H9 (cell line): ENCODE data around the gene KRT1. TPM values are rescaled to one million over a fixed set of nuclear protein-coding genes. Genes with fewer than 3 reads are reported as not detected.
A peak's percentile ranks its signal among the peaks of the same experiment; 100 is the strongest.

Experiments
- DNase-seq: peaks from one replicate; pipeline ENCODE4 v3.0.0-alpha.2; 2017
- H2AFZ ChIP-seq: one replicate; pipeline ENCODE4 v1.6.1; 2013; ENCODE audit warnings: mild to moderate bottlenecking, low read length, control low read depth, moderate library complexity
- H2AK5ac ChIP-seq: 2 replicates; pipeline ENCODE4 v1.6.1; 2013; ENCODE audit warnings: low read length, control low read depth, mixed read lengths; ENCODE audit not compliant: insufficient read length
- H2BK120ac ChIP-seq: one replicate; pipeline ENCODE4 v1.6.1; 2013; ENCODE audit warnings: low read depth, mild to moderate bottlenecking, low read length, control low read depth, inconsistent platforms; ENCODE audit not compliant: poor library complexity, severe bottlenecking
- H2BK12ac ChIP-seq: 2 replicates; pipeline ENCODE4 v1.6.1; 2013; ENCODE audit warnings: low read length, control low read depth, mixed read lengths, low read depth; ENCODE audit not compliant: insufficient read length
- H2BK15ac ChIP-seq: 2 replicates; pipeline ENCODE4 v1.6.1; 2013; ENCODE audit warnings: low read depth, low read length, control low read depth
- H2BK20ac ChIP-seq: one replicate; pipeline ENCODE4 v1.6.1; 2013; ENCODE audit warnings: low read depth, mild to moderate bottlenecking, low read length, control low read depth, inconsistent platforms; ENCODE audit not compliant: poor library complexity, severe bottlenecking
- H2BK5ac ChIP-seq: 2 replicates; pipeline ENCODE4 v1.6.1; 2013; ENCODE audit warnings: low read length, control low read depth, mixed read lengths; ENCODE audit not compliant: insufficient read length
- H3K14ac ChIP-seq: 2 replicates; pipeline ENCODE4 v1.6.1; 2013; ENCODE audit warnings: low read length, control low read depth; ENCODE audit not compliant: insufficient read depth
- H3K18ac ChIP-seq: 2 replicates; pipeline ENCODE4 v1.6.1; 2013; ENCODE audit warnings: low read depth, mild to moderate bottlenecking, mixed read lengths, low read length, control low read depth; ENCODE audit not compliant: insufficient read length
- H3K23ac ChIP-seq: 2 replicates; pipeline ENCODE4 v1.6.1; 2013; ENCODE audit warnings: low read length, control low read depth, mixed read lengths, low read depth; ENCODE audit not compliant: insufficient read length
- H3K23me2 ChIP-seq: 2 replicates; pipeline ENCODE4 v1.6.1; 2013; ENCODE audit warnings: low read depth, mild to moderate bottlenecking, mixed read lengths, low read length, control low read depth; ENCODE audit not compliant: insufficient read length, poor library complexity, severe bottlenecking
- H3K27ac ChIP-seq: 2 replicates; pipeline ENCODE4 v1.5.1; 2013; ENCODE audit warnings: low read length, control low read depth, mixed read lengths, low read depth; ENCODE audit not compliant: insufficient read length
- H3K27me3 ChIP-seq: 2 replicates; pipeline ENCODE4 v1.6.1; 2013; ENCODE audit warnings: low read length, control low read depth, inconsistent platforms; ENCODE audit not compliant: insufficient read depth
- H3K4ac ChIP-seq: 2 replicates; pipeline ENCODE4 v1.6.1; 2013; ENCODE audit warnings: low read depth, mild to moderate bottlenecking, control low read depth, inconsistent platforms, low read length, moderate library complexity
- H3K4me1 ChIP-seq: 2 replicates; pipeline ENCODE4 v1.6.1; 2013; ENCODE audit warnings: low read length, control low read depth, inconsistent platforms; ENCODE audit not compliant: insufficient read depth
- H3K4me2 ChIP-seq: 2 replicates; pipeline ENCODE4 v1.6.1; 2013; ENCODE audit warnings: low read length, control low read depth, mixed read lengths; ENCODE audit not compliant: insufficient read length, insufficient read depth
- H3K56ac ChIP-seq: 2 replicates; pipeline ENCODE4 v1.6.1; 2013; ENCODE audit warnings: low read depth, mild to moderate bottlenecking, mixed read lengths, low read length, control low read depth; ENCODE audit not compliant: insufficient read length
- H3K79me1 ChIP-seq: 2 replicates; pipeline ENCODE4 v1.6.1; 2013; ENCODE audit warnings: low read depth, mild to moderate bottlenecking, moderate library complexity, low read length, control low read depth, inconsistent platforms; ENCODE audit not compliant: insufficient read depth, poor library complexity, severe bottlenecking
- H3K79me2 ChIP-seq: 2 replicates; pipeline ENCODE4 v1.6.1; 2013; ENCODE audit warnings: low read length, control low read depth, inconsistent platforms; ENCODE audit not compliant: insufficient read depth
- H3K9ac ChIP-seq: 2 replicates; pipeline ENCODE4 v1.6.1; 2013; ENCODE audit warnings: low read length, control low read depth, mixed read lengths; ENCODE audit not compliant: insufficient read length; ENCODE audit errors: extremely low read depth
- H3K9me3 ChIP-seq: one replicate; pipeline ENCODE4 v1.6.1; 2013; ENCODE audit warnings: low read depth, low read length, inconsistent platforms; ENCODE audit not compliant: control insufficient read depth
- H3T11ph ChIP-seq: one replicate; pipeline ENCODE4 v1.6.1; 2013; ENCODE audit warnings: mild to moderate bottlenecking, low read length, control low read depth, inconsistent platforms
- H4K20me1 ChIP-seq: one replicate; pipeline ENCODE4 v1.6.1; 2013; ENCODE audit not compliant: control insufficient read depth, insufficient read length, insufficient read depth
- H4K5ac ChIP-seq: 2 replicates; pipeline ENCODE4 v1.6.1; 2013; ENCODE audit warnings: low read depth, mild to moderate bottlenecking, mixed read lengths, low read length, control low read depth; ENCODE audit not compliant: insufficient read length
- H4K8ac ChIP-seq: replicated peaks from 2 replicates; pipeline ENCODE4 v1.6.1; 2013; ENCODE audit warnings: low read length, control low read depth, mixed read lengths, low read depth; ENCODE audit not compliant: insufficient read length
- H4K91ac ChIP-seq: 2 replicates; pipeline ENCODE4 v1.6.1; 2013; ENCODE audit warnings: low read depth, mild to moderate bottlenecking, moderate library complexity, mixed read lengths, low read length, control low read depth; ENCODE audit not compliant: insufficient read length
- H3K27ac Mint-ChIP-seq, 3 experiments: 2 replicates in 2 of 3; 3 replicates in 1 of 3; pipeline ENCODE4 v1.8.0; 2020 to 2021; ENCODE audit warnings: mixed read lengths in 3 of 3, mild to moderate bottlenecking in 1 of 3, moderate library complexity in 1 of 3
- H3K27me3 Mint-ChIP-seq: 2 replicates; pipeline ENCODE4 v1.8.0; 2021; ENCODE audit warnings: low read depth, mild to moderate bottlenecking, moderate library complexity, mixed read lengths
- H3K36me3 Mint-ChIP-seq, 3 experiments: 2 replicates in 2 of 3; 3 replicates in 1 of 3; pipeline ENCODE4 v1.8.0; 2020 to 2021; ENCODE audit warnings: low read depth in 3 of 3, mixed read lengths in 3 of 3; ENCODE audit not compliant: insufficient read depth in 1 of 3
- H3K4me1 Mint-ChIP-seq, 2 experiments: 2 replicates each; pipeline ENCODE4 v1.8.0; 2020; ENCODE audit warnings: mixed read lengths in 2 of 2
- H3K4me3 Mint-ChIP-seq, 2 experiments: 2 replicates in 1 of 2; 3 replicates in 1 of 2; pipeline ENCODE4 v1.8.0; 2020 to 2021; ENCODE audit warnings: mild to moderate bottlenecking in 2 of 2, mixed read lengths in 2 of 2, moderate library complexity in 1 of 2
- H3K9me3 Mint-ChIP-seq, 2 experiments: 2 replicates in 1 of 2; 3 replicates in 1 of 2; pipeline ENCODE4 v1.8.0; 2020; ENCODE audit warnings: mild to moderate bottlenecking in 2 of 2, mixed read lengths in 2 of 2, moderate library complexity in 1 of 2
- CTCF ChIP-seq: fragments of 200-600 bp; sonication (generic); conservative IDR thresholded peaks from 3 replicates; pipeline ENCODE4 v1.8.0; 2021; ENCODE audit warnings: antibody characterized with exemption, mild to moderate bottlenecking
- WGBS: extraction: QIAGEN DNeasy Blood & Tissue Kit; methylation state at CpG from one replicate; pipeline ENCODE4 v1.1.7; 2013; ENCODE audit warnings: missing lambda C conversion rate, low lambda C conversion rate, mixed read lengths; ENCODE audit not compliant: insufficient read length; ENCODE audit errors: extremely low coverage; 5-methylcytosine and 5-hydroxymethylcytosine counted together
- total RNA-seq: library from RNA; stranded (reverse); gene quantifications from 2 replicates; pipeline ENCODE4 v1.2.1, GENCODE V29; 2021

Gene KRT1
- total RNA-seq, 1 experiment from 2014 or later: not detected

GRCh38 chr12:52682938-52683574 lies 2.8 kb upstream of the KRT1 start:
- H2BK120ac ChIP-seq: no peak overlapping the region
- no peak overlapping the region for H4K5ac ChIP-seq
- DNase-seq: no peak
- no peak overlapping the region for H2BK12ac ChIP-seq
- no peak overlapping the region for H4K91ac ChIP-seq
- H3K23ac ChIP-seq: no peak overlapping the region
- no peak overlapping the region for H2AK5ac ChIP-seq
- H2BK20ac ChIP-seq: no peak overlapping the region
- H3K9ac ChIP-seq: no peak overlapping the region
- no peak for TF ChIP-seq CTCF
- no peak overlapping the region for H3K4me2 ChIP-seq
- Mint-ChIP-seq H3K4me3 (no peak overlapping the region), H3K9me3 (no peaks in the 10 kb centered on the region), H3K36me3 (no peaks in the 10 kb centered on the region), H3K27ac (peak overlapping the region in 1 of 3 experiments; percentile 71; a peak in 2 of 7 replicates), H3K4me1 (peaks cover 0 to 5% of the 10 kb centered on the region in 2 experiments; a peak in 2 of 4 replicates), H3K27me3 (peaks cover 56% of the 10 kb centered on the region)
- no peak overlapping the region for H3K18ac ChIP-seq
- H3K9me3 ChIP-seq: no peaks in the 10 kb centered on the region
- H2BK15ac ChIP-seq: no peak overlapping the region
- no peak overlapping the region for H3K27ac ChIP-seq
- H2BK5ac ChIP-seq: no peak overlapping the region
- H3K79me2 ChIP-seq: no peaks in the 10 kb centered on the region
- no peaks in the 10 kb centered on the region for H3K23me2 ChIP-seq
- no peaks in the 10 kb centered on the region; the same call in 1 of the 2 replicates for H3K27me3 ChIP-seq
- no peak overlapping the region for H4K8ac ChIP-seq
- no CpG with 5 or more reads among the region's 4 CpGs for WGBS
- H3K14ac ChIP-seq: no peak overlapping the region
- H2AFZ ChIP-seq: no peak overlapping the region
- H3T11ph ChIP-seq: no peak overlapping the region
- H3K4ac ChIP-seq: no peak overlapping the region
- no peaks in the 10 kb centered on the region for H3K4me1 ChIP-seq
- no peaks in the 10 kb centered on the region for H4K20me1 ChIP-seq
- no peak overlapping the region for H3K56ac ChIP-seq
- H3K79me1 ChIP-seq: no peaks in the 10 kb centered on the region
